HEK293 (cell line): ENCODE results near the gene HEATR9.

Experiments
- CTCF ChIA-PET: fragments of 350-600 bp; formaldehyde crosslinking; extraction: SDS; loops from one replicate; lab custom pipeline; 2021; ENCODE audit warnings: antibody characterized with exemption; lab: Yijun Ruan, JAX
- POLR2A ChIA-PET: fragments of 300-600 bp; formaldehyde crosslinking; extraction: SDS; loops from one replicate; lab custom pipeline; 2020; ENCODE audit warnings: antibody characterized with exemption, inconsistent platforms; lab: Yijun Ruan, JAX
- H3K27ac ChIP-seq: fragments of 200-500 bp; sonication (Bioruptor generic); 2 replicates; pipeline ENCODE4 v1.5.1; 2014; ENCODE audit warnings: low read depth, low read length, control low read depth, inconsistent platforms; ENCODE audit errors: extremely low read depth
- H3K36me3 ChIP-seq, 2 experiments: fragments of 200-500 bp in 1 of 2; sonication (Bioruptor generic) in 1 of 2; 1 replicate in 1 of 2; 2 replicates in 1 of 2; pipeline ENCODE4 v1.5.1; 2014 to 2017; ENCODE audit warnings: inconsistent platforms in 2 of 2, low read length in 2 of 2; ENCODE audit not compliant: control insufficient read depth in 2 of 2, insufficient read depth in 1 of 2
- H3K4me1 ChIP-seq: fragments of 200-500 bp; sonication (Bioruptor generic); 2 replicates; pipeline ENCODE4 v1.5.1; 2014; ENCODE audit warnings: mild to moderate bottlenecking, low read length, inconsistent platforms; ENCODE audit not compliant: control insufficient read depth, insufficient read depth
- H3K4me3 ChIP-seq: 2 replicates; pipeline ENCODE4 v1.5.1; 2011; ENCODE audit warnings: low read depth, mild to moderate bottlenecking, control low read depth, low read length, moderate library complexity
- H3K9me3 ChIP-seq: fragments of 200-500 bp; sonication (Bioruptor generic); 2 replicates; pipeline ENCODE4 v1.5.1; 2014; ENCODE audit warnings: low read depth, low read length, inconsistent platforms; ENCODE audit not compliant: control insufficient read depth, insufficient read depth
- ATF2 ChIP-seq: fragments of 450-650 bp; formaldehyde crosslinking; IDR thresholded peaks from 2 replicates; pipeline ENCODE4 v1.5.1; 2016; ENCODE audit warnings: missing biosample characterization, missing genetic modification characterization, low read depth
- EGR2 ChIP-seq: fragments of 450-650 bp; formaldehyde crosslinking; IDR thresholded peaks from 2 replicates; pipeline ENCODE4 v1.5.1; 2016; ENCODE audit warnings: low read depth, missing biosample characterization, missing genetic modification characterization
- GFI1B ChIP-seq: fragments of 450-650 bp; formaldehyde crosslinking; IDR thresholded peaks from 2 replicates; pipeline ENCODE4 v1.5.1; 2016; ENCODE audit warnings: missing biosample characterization, missing genetic modification characterization
- PRDM10 ChIP-seq: fragments of 450-650 bp; formaldehyde crosslinking; IDR thresholded peaks from 2 replicates; pipeline ENCODE4 v1.5.1; 2016; ENCODE audit warnings: missing biosample characterization, missing genetic modification characterization
- PRDM4 ChIP-seq: fragments of 450-650 bp; formaldehyde crosslinking; IDR thresholded peaks from 2 replicates; pipeline ENCODE4 v1.5.1; 2017; ENCODE audit warnings: missing biosample characterization, missing genetic modification characterization
- WT1 ChIP-seq: fragments of 450-650 bp; formaldehyde crosslinking; IDR thresholded peaks from 2 replicates; pipeline ENCODE4 v1.5.1; 2016; ENCODE audit warnings: missing biosample characterization, missing genetic modification characterization
- YY2 ChIP-seq: fragments of 450-650 bp; formaldehyde crosslinking; IDR thresholded peaks from 2 replicates; pipeline ENCODE4 v1.5.1; 2016; ENCODE audit warnings: missing biosample characterization, missing genetic modification characterization
- ZFHX2 ChIP-seq: fragments of 450-650 bp; formaldehyde crosslinking; conservative IDR thresholded peaks from 2 replicates; pipeline ENCODE4 v1.5.1; 2016; ENCODE audit warnings: missing biosample characterization, missing genetic modification characterization
- ZNF132 ChIP-seq: fragments of 450-650 bp; formaldehyde crosslinking; IDR thresholded peaks from 2 replicates; pipeline ENCODE4 v1.5.1; 2017; ENCODE audit warnings: missing biosample characterization, missing genetic modification characterization, borderline replicate concordance
- ZNF133 ChIP-seq: fragments of 450-650 bp; formaldehyde crosslinking; IDR thresholded peaks from 2 replicates; pipeline ENCODE4 v1.5.1; 2016; ENCODE audit warnings: missing biosample characterization, missing genetic modification characterization
- ZNF280C ChIP-seq: fragments of 450-650 bp; formaldehyde crosslinking; IDR thresholded peaks from 2 replicates; pipeline ENCODE4 v1.5.1; 2016; ENCODE audit warnings: missing biosample characterization, missing genetic modification characterization
- ZNF366 ChIP-seq: fragments of 450-650 bp; formaldehyde crosslinking; conservative IDR thresholded peaks from 2 replicates; pipeline ENCODE4 v1.5.1; 2016; ENCODE audit warnings: missing biosample characterization, missing genetic modification characterization
- ZNF513 ChIP-seq: fragments of 450-650 bp; IDR thresholded peaks from 2 replicates; pipeline ENCODE4 v1.5.1; 2018; ENCODE audit warnings: missing biosample characterization, missing genetic modification characterization
- ZNF585B ChIP-seq: fragments of 450-650 bp; formaldehyde crosslinking; IDR thresholded peaks from 2 replicates; pipeline ENCODE4 v1.5.1; 2016; ENCODE audit warnings: missing biosample characterization, missing genetic modification characterization

Gene HEATR9

GRCh38 chr17:35879773-35880654 lies 11.3 kb upstream of the HEATR9 start, which contains the start of gene CCL5 (continued):
- TF ChIP-seq ATF2 (tag by site-specific recombination) (no peak), WT1 (no peak), ZNF280C (tag by site-specific recombination) (no peak), ZNF133 (tag by site-specific recombination) (no peak), PRDM4 (no peak), GFI1B (tag by site-specific recombination) (no peak), ZNF585B (tag by site-specific recombination) (no peak), YY2 (tag by site-specific recombination) (no peak), PRDM10 (tag by site-specific recombination) (no peak), ZNF132 (tag by site-specific recombination) (no peak), ZNF366 (tag by site-specific recombination) (no peak)

GRCh38 chr17:35878361-35878760 lies 9.7 kb upstream of the HEATR9 start:
- ChIA-PET CTCF (interaction anchor here (0.8 to 1.1 kb wide), 2 partner anchors 28 to 31 kb away, joined by 3 to 5 read pairs; no protein-coding TSS in a partner anchor), POLR2A (interaction anchor here (0.5 kb wide), 1 partner anchor 667 kb away, joined by 5 read pairs; the partner anchor contains the start of gene GGNBP2)
- H3K4me1 ChIP-seq = no peaks in the 10 kb centered on the region

More at GRCh38 chr17:35878361-35878760, 9.7 kb upstream of the HEATR9 start:
- Histone ChIP-seq H3K4me3 (no peak overlapping the region), H3K36me3 (no peaks in the 10 kb centered on the region), H3K27ac (no peak overlapping the region), H3K9me3 (no peaks in the 10 kb centered on the region)
- TF ChIP-seq ZNF513 (tag by site-specific recombination) (no peak), EGR2 (tag by site-specific recombination) (peak; percentile 52), ZFHX2 (tag by site-specific recombination) (peak; percentile 55)
